GM18907 (cell line): ENCODE results near the gene ADARB2.

Source experiments
- ATAC-seq: cut with Tn5 transposase; IDR thresholded peaks from one replicate; pipeline ENCODE4 v1.9.1; 2021; ENCODE audit warnings: mild to moderate bottlenecking, moderate library complexity; ENCODE audit not compliant: unreplicated experiment

ADARB2 gene

GRCh38 chr10:1274701-1275544 lies 462.4 kb downstream of the ADARB2 start:
- no peak for ATAC-seq

GRCh38 chr10:1274111-1274661 lies 463.1 kb downstream of the ADARB2 start:
- ATAC-seq: no peak

- ATAC-seq: no peak
Observed at GRCh38 chr10:1273372-1274105, 463.8 kb downstream of the ADARB2 start.

GRCh38 chr10:1272777-1273161 lies 464.6 kb downstream of the ADARB2 start:
- no peak for ATAC-seq

- ATAC-seq: no peak
Observed at GRCh38 chr10:1272079-1272776, 465.1 kb downstream of the ADARB2 start.

GRCh38 chr10:1270906-1271305 lies 466.4 kb downstream of the ADARB2 start:
- ATAC-seq: no peak

GRCh38 chr10:1270490-1270889 lies 466.8 kb downstream of the ADARB2 start:
- ATAC-seq: no peak

- no peak for ATAC-seq
Observed at GRCh38 chr10:1268831-1269230, 468.5 kb downstream of the ADARB2 start.

- no peak for ATAC-seq
Observed at GRCh38 chr10:1267568-1267967, 469.8 kb downstream of the ADARB2 start.

- no peak for ATAC-seq
Observed at GRCh38 chr10:1267148-1267547, 470.2 kb downstream of the ADARB2 start.

GRCh38 chr10:1266033-1266802 lies 471.1 kb downstream of the ADARB2 start:
- no peak for ATAC-seq

- no peak for ATAC-seq
Observed at GRCh38 chr10:1264001-1264400, 473.3 kb downstream of the ADARB2 start.

- no peak for ATAC-seq
Observed at GRCh38 chr10:1257274-1257673, 480.1 kb downstream of the ADARB2 start.

GRCh38 chr10:1256432-1256725 lies 480.9 kb downstream of the ADARB2 start:
- ATAC-seq: no peak

- no peak for ATAC-seq
Observed at GRCh38 chr10:1255600-1256431, 481.5 kb downstream of the ADARB2 start.

GRCh38 chr10:1255118-1255517 lies 482.2 kb downstream of the ADARB2 start:
- ATAC-seq: no peak

GRCh38 chr10:1253523-1254353 lies 483.6 kb downstream of the ADARB2 start:
- ATAC-seq: no peak

- ATAC-seq: no peak
Observed at GRCh38 chr10:1251769-1252168, 485.6 kb downstream of the ADARB2 start.
